Endothelial cell of umbilical vein (primary cell): Measurements from ENCODE around the gene GADL1.
A peak's percentile ranks its signal among the peaks of the same experiment; 100 is the strongest.

Experiments used
- CTCF ChIP-seq, 2 donors: IDR thresholded peaks; 1 replicate in 1 of 2; 2 replicates in 1 of 2; pipeline ENCODE4 v1.5.1; 2011; ENCODE audit warnings: low read length in 2 of 2, mild to moderate bottlenecking in 2 of 2, moderate library complexity in 2 of 2, control low read depth in 1 of 2, inconsistent platforms in 1 of 2, low read depth in 1 of 2; ENCODE audit not compliant: insufficient read depth in 1 of 2; ENCODE audit errors: extremely low read depth in 1 of 2
- EZH2 ChIP-seq: IDR thresholded peaks from 2 replicates; pipeline ENCODE4 v1.6.1; 2012; ENCODE audit warnings: borderline replicate concordance, low read depth, mild to moderate bottlenecking, moderate library complexity, low read length, inconsistent platforms; ENCODE audit not compliant: severe bottlenecking
- FOS ChIP-seq: IDR thresholded peaks from 2 replicates; pipeline ENCODE4 v1.6.1; 2011; ENCODE audit warnings: mild to moderate bottlenecking, low read length, moderate library complexity, borderline replicate concordance; ENCODE audit not compliant: insufficient read depth
- JUN ChIP-seq: IDR thresholded peaks from 2 replicates; pipeline ENCODE4 v1.6.1; 2011; ENCODE audit warnings: borderline replicate concordance, low read depth; ENCODE audit not compliant: insufficient read length, insufficient read depth
- MAX ChIP-seq: IDR thresholded peaks from 2 replicates; pipeline ENCODE4 v1.6.1; 2011; ENCODE audit not compliant: insufficient read depth, insufficient read length
- MYC ChIP-seq: IDR thresholded peaks from one replicate; pipeline ENCODE4 v1.6.1; 2011; ENCODE audit warnings: mild to moderate bottlenecking, low read depth, low read length
- POLR2A ChIP-seq: IDR thresholded peaks from 2 replicates; pipeline ENCODE4 v1.6.1; 2012; ENCODE audit warnings: low read depth, mild to moderate bottlenecking, control low read depth, low read length
- POLR2AphosphoS5 ChIP-seq: IDR thresholded peaks from 2 replicates; pipeline ENCODE4 v1.6.1; 2012; ENCODE audit warnings: low read depth, mild to moderate bottlenecking, control low read depth, low read length, moderate library complexity; ENCODE audit not compliant: insufficient read depth

GRCh38 chr3:30681649-30682211, 212.7 kb downstream of the GADL1 start:
- TF ChIP-seq CTCF (IDR thresholded peaks at IDR 0.05; ENCODE audit: extremely low read depth in 1 of 2, insufficient read depth in 1 of 2, low read depth in 1 of 2, low read length in 2 of 2), result no peak
- no peak for TF ChIP-seq EZH2
- TF ChIP-seq MYC, result peak; percentile 6
- no peak for TF ChIP-seq MAX
- peak; percentile 87 for TF ChIP-seq POLR2A
- peak; percentile 99 for TF ChIP-seq POLR2AphosphoS5
- peak; percentile 96 for TF ChIP-seq JUN
- peak; percentile 96 for TF ChIP-seq FOS
